A673 (cell line): ENCODE measurements around the gene MICALL1. TPM values are rescaled to one million over a fixed set of nuclear protein-coding genes. Genes with fewer than 3 reads are reported as not detected.

ENCODE experiments used
- BruUV-seq: library from RNA; stranded (reverse); fragments of 400-500 nt; replicated peaks from 2 replicates; lab custom pipeline; 2021; lab: Mats Ljungman, UMichigan
- CTCF ChIA-PET: fragments of 300-600 bp; sonication (Branson Sonifier 250); formaldehyde crosslinking; loops from one replicate; lab custom pipeline; 2022; ENCODE audit warnings: antibody characterized with exemption; lab: Charles Lee
- POLR2A ChIA-PET: fragments of 300-600 bp; sonication (Branson Sonifier 250); formaldehyde crosslinking; loops from one replicate; lab custom pipeline; 2022; ENCODE audit warnings: antibody characterized with exemption; ENCODE audit not compliant: low non-redundant PET; lab: Charles Lee
- DNase-seq: peaks from one replicate; pipeline ENCODE4 v3.0.0-alpha.2; 2015; ENCODE audit warnings: low spot score
- H3K27ac ChIP-seq: fragments of 200-600 bp; sonication (generic); 2 replicates; pipeline ENCODE4 v1.5.1; 2016; ENCODE audit warnings: mixed run types, low read depth, mild to moderate bottlenecking, mixed read lengths, antibody characterized with exemption, low read length; ENCODE audit not compliant: poor library complexity, severe bottlenecking
- H3K27me3 ChIP-seq: fragments of 200-600 bp; sonication (generic); replicated peaks from 2 replicates; pipeline ENCODE4 v1.6.1; 2017; ENCODE audit warnings: mixed run types, low read depth, mild to moderate bottlenecking, mixed read lengths, antibody characterized with exemption, low read length; ENCODE audit not compliant: insufficient read depth, poor library complexity
- H3K36me3 ChIP-seq: fragments of 200-600 bp; sonication (generic); 2 replicates; pipeline ENCODE4 v1.6.1; 2016; ENCODE audit warnings: mixed run types, mild to moderate bottlenecking, mixed read lengths, antibody characterized with exemption, low read length; ENCODE audit not compliant: insufficient read depth, poor library complexity, severe bottlenecking
- H3K4me1 ChIP-seq: fragments of 200-600 bp; sonication (generic); 2 replicates; pipeline ENCODE4 v1.6.1; 2017; ENCODE audit warnings: mixed run types, mild to moderate bottlenecking, mixed read lengths, antibody characterized with exemption, low read length; ENCODE audit not compliant: insufficient read depth, poor library complexity, severe bottlenecking
- H3K4me3 ChIP-seq: fragments of 200-600 bp; sonication (generic); 2 replicates; pipeline ENCODE4 v1.5.1; 2016; ENCODE audit warnings: low read depth, mixed run types, mild to moderate bottlenecking, mixed read lengths, low read length; ENCODE audit not compliant: poor library complexity, severe bottlenecking
- H3K9me3 ChIP-seq: fragments of 200-600 bp; sonication (generic); 2 replicates; pipeline ENCODE4 v1.6.1; 2016; ENCODE audit warnings: mixed run types, low read depth, mild to moderate bottlenecking, mixed read lengths, antibody characterized with exemption, low read length; ENCODE audit not compliant: poor library complexity, severe bottlenecking
- CTCF ChIP-seq: fragments of 300-800, 200-600 bp; sonication (generic); conservative IDR thresholded peaks from 2 replicates; pipeline ENCODE4 v1.5.1; 2017; ENCODE audit warnings: low read depth, mild to moderate bottlenecking, antibody characterized with exemption, low read length, moderate library complexity, mixed read lengths
- EZH2 ChIP-seq: fragments of 200-600 bp; sonication (generic); IDR thresholded peaks from 2 replicates; pipeline ENCODE4 v1.6.1; 2017; ENCODE audit warnings: borderline replicate concordance, low read depth, mild to moderate bottlenecking, mixed read lengths, antibody characterized with exemption, low read length; ENCODE audit not compliant: poor library complexity, severe bottlenecking
- intact Hi-C: fragments of 100-400 bp; cut with micrococcal nuclease; formaldehyde crosslinking; loops from one replicate; pipeline ENCODE4 v1.10.0; 2022; ENCODE audit not compliant: unreplicated experiment
- total RNA-seq: library from RNA; stranded (reverse); gene quantifications from 2 replicates; pipeline ENCODE4 v1.2.3, GENCODE V29; 2021

Gene MICALL1
- total RNA-seq, 1 experiment from 2014 or later, result 33.0 TPM

- Histone ChIP-seq H3K27me3 (no peaks in the 10 kb centered on the region), H3K4me3 (no peak overlapping the region), H3K4me1 (peaks cover 3% of the 10 kb centered on the region), H3K27ac (no peak overlapping the region), H3K36me3 (peaks cover 78% of the 10 kb centered on the region), H3K9me3 (no peaks in the 10 kb centered on the region)
- POLR2A ChIA-PET, result no interaction called here
- no TSS peak for BruUV-seq
- DNase-seq, result peak; percentile 57
- CTCF ChIA-PET, result interaction anchor here (0.6 kb wide), 1 partner anchor 63 kb away, joined by 4 read pairs; no protein-coding TSS in a partner anchor
- intact Hi-C loops, result no loop called here
- TF ChIP-seq EZH2 (no peak), CTCF (no peak)
These were observed 25.2 kb upstream of the MICALL1 start for GRCh38 chr22:37880668-37881440.

GRCh38 chr22:37884420-37884819 lies 21.7 kb upstream of the MICALL1 start:
- Histone ChIP-seq H3K27ac (no peak overlapping the region), H3K27me3 (no peaks in the 10 kb centered on the region), H3K9me3 (no peaks in the 10 kb centered on the region), H3K4me3 (no peak overlapping the region), H3K36me3 (peaks cover 72% of the 10 kb centered on the region), H3K4me1 (peaks cover 3% of the 10 kb centered on the region)
- CTCF ChIA-PET, result no interaction called here
- intact Hi-C loops, result no loop called here
- BruUV-seq, result no TSS peak
- POLR2A ChIA-PET, result no interaction called here
- TF ChIP-seq CTCF, result no peak
- no peak for TF ChIP-seq EZH2
- DNase-seq, result no peak

- DNase-seq, result peak; percentile 64
- H3K36me3 ChIP-seq, result peaks cover 52% of the 10 kb centered on the region
- no peak overlapping the region for H3K27ac ChIP-seq
- no peak for TF ChIP-seq CTCF
- H3K4me1 ChIP-seq, result no peaks in the 10 kb centered on the region
- no peak overlapping the region for H3K4me3 ChIP-seq
- H3K27me3 ChIP-seq, result no peaks in the 10 kb centered on the region
- ChIA-PET CTCF (interaction anchor here (0.6 kb wide), 1 partner anchor 41 kb away, joined by 3 read pairs; no protein-coding TSS in a partner anchor), POLR2A (interaction anchor here (0.6 kb wide), 1 partner anchor 83 kb away, joined by 4 read pairs; a partner anchor contains a TSS)
- BruUV-seq, result no TSS peak
- H3K9me3 ChIP-seq, result no peaks in the 10 kb centered on the region
- intact Hi-C loops, result no loop called here
These were observed 18.3 kb upstream of the MICALL1 start for GRCh38 chr22:37887584-37888378.
